Umbilical cord (tissue), 2 donors: ENCODE results near the gene STEAP1. TPM values are rescaled to one million over a fixed set of nuclear protein-coding genes. Genes with fewer than 3 reads are reported as not detected.
"Not testable (repeated sequence)": the region's sequence is repeated elsewhere in the genome, so short reads cannot be mapped to it uniquely, and the experiment has no call there.

ENCODE experiments used
- DNase-seq: peaks from one replicate; pipeline ENCODE4 v3.0.0-alpha.2; 2015; ENCODE audit warnings: low spot score
- total RNA-seq: library from RNA; depleted of rRNA; stranded (reverse); fragments of >200 nt; gene quantifications from one replicate; pipeline ENCODE4 v1.2.3, GENCODE V29; 2014; ENCODE audit warnings: low replicate concordance; ENCODE audit not compliant: insufficient read depth

Gene STEAP1
- total RNA-seq, result 3.9 TPM

GRCh38 chr7:90153943-90154771, at the start of gene STEAP1:
Gene STEAP1 (plus strand): TSS chr7:90154469. CDS start chr7:90159789, 5,320 bp downstream.
- DNase-seq, result peak; percentile 83

GRCh38 chr7:90114972-90115371, 39.3 kb upstream of the STEAP1 start:
- not testable (repeated sequence) for DNase-seq

- peak; percentile 6 for DNase-seq
These were observed 35.6 kb upstream of the STEAP1 start for GRCh38 chr7:90118551-90119177.

GRCh38 chr7:90119178-90119971, 34.9 kb upstream of the STEAP1 start:
- peak; percentile 17 for DNase-seq

GRCh38 chr7:90120205-90120604, 34.1 kb upstream of the STEAP1 start:
- not testable (repeated sequence) for DNase-seq

- not testable (repeated sequence) for DNase-seq
These were observed 22.5 kb upstream of the STEAP1 start for GRCh38 chr7:90131746-90132145.

GRCh38 chr7:90147079-90147960, 6.9 kb upstream of the STEAP1 start:
- not testable (repeated sequence) for DNase-seq

- not testable (repeated sequence) for DNase-seq
These were observed 4.8 kb upstream of the STEAP1 start for GRCh38 chr7:90149428-90149827.

GRCh38 chr7:90151884-90152283, 2.4 kb upstream of the STEAP1 start:
- DNase-seq, result not testable (repeated sequence)

GRCh38 chr7:90152642-90153253, 1.5 kb upstream of the STEAP1 start:
- DNase-seq, result peak; percentile 49

GRCh38 chr7:90155206-90155605, 937 bp downstream of the STEAP1 start:
- DNase-seq, result no peak

- DNase-seq, result not testable (repeated sequence)
These were observed 3.1 kb downstream of the STEAP1 start for GRCh38 chr7:90157331-90157730.

- DNase-seq, result not testable (repeated sequence)
These were observed 3.6 kb downstream of the STEAP1 start for GRCh38 chr7:90157761-90158350.

GRCh38 chr7:90163534-90163933, 9.3 kb downstream of the STEAP1 start:
- DNase-seq, result no peak

- no peak for DNase-seq
These were observed 11.5 kb downstream of the STEAP1 start for GRCh38 chr7:90165724-90166123.

- no peak for DNase-seq
These were observed 11.9 kb downstream of the STEAP1 start for GRCh38 chr7:90166153-90166552.

GRCh38 chr7:90167361-90167760, 13.1 kb downstream of the STEAP1 start:
- no peak for DNase-seq

GRCh38 chr7:90169891-90170290, 15.6 kb downstream of the STEAP1 start:
- DNase-seq, result no peak

GRCh38 chr7:90172121-90172520, 17.9 kb downstream of the STEAP1 start:
- DNase-seq, result no peak

- DNase-seq, result no peak
These were observed 18.4 kb downstream of the STEAP1 start for GRCh38 chr7:90172624-90173023.
